NCI-H128 (cell line): Measurements from ENCODE around the gene CDT1.
"Not testable (repeated sequence)": the region's sequence is repeated elsewhere in the genome, so short reads cannot be mapped to it uniquely, and the experiment has no call there.

Source experiments
- DNase-seq: peaks from one replicate; lab custom pipeline; 2025; ENCODE audit not compliant: unreplicated experiment; lab: John Stamatoyannopoulos, UW

CDT1 gene

GRCh38 chr16:88782454-88783390 is 20.9 kb upstream of the CDT1 start:
- DNase-seq: no peak

DNA sequence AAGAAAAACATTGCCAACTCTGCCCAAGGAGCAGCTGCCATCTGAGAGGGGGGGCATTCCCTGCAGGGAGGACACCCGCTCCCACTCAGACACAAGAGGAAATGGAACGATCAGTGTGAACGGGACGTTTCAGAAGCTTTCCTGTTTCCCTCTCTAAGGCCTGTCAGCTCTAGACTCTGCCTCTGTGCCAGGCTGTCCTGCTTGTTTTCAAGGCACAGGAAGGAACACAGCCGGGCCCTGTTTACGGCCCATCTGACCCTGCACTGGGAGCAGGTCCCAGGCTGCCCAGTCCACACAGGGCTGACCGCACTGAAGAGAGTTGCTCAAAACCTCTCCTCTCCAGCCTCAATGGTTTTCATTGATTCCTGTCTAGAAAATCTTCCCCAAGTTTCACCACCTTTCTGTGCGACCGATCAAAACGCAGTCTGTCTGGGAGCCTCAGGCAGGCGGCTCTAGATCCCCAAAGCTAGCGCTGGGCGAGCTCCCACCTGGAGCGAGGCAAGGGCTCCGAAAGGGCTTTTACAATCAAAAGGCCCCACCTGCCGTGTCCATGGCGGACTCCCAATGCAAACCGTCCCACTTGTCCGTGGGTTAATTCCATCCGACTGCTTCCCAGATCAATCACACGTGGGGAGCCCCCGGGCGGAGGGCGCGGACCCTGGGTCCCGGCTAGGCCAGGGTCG is 20.1 kb upstream of the CDT1 start:
- DNase-seq: no peak

DNA sequence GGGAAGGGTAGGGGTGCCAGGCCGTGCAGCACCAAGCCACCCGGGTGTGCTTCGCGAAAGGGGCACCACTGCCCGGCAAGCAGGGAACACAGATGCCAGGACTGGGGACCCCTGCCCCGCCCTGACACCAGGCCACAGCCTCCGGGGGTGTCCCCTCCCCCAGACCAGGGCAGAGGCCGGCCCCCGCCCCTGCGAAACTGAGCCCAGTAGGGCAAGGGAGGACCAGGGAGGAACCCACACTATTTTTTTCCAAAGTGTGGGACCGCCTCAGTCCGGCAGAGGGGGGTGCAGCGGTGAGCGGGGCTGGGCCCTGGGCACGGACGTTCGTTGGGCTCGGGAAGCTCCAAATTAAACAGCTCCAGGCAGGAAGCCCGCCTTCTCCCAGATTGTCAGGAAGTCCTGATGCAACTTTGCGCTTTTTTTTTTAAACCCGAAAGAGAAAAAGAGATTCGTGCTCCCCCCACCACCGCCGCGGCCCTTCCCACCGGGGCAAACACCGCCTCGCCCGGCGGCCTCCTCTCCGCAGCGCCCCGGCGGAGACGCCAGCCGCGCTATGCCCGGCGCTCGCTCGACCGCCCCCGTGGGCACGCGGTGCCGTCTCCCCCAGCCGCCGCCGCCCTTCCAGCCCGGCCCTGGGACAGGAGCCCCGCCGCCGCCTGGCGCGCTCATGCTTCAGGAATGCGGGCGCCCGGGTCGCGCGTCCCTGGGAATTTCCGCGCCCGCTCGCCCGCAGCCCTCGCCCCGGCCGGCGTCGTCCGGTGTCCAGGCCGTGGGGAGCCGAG is 19.3 kb upstream of the CDT1 start:
- no peak for DNase-seq

- no peak for DNase-seq
Measured at GRCh38 chr16:88784856-88785105, 18.8 kb upstream of the CDT1 start.

DNA sequence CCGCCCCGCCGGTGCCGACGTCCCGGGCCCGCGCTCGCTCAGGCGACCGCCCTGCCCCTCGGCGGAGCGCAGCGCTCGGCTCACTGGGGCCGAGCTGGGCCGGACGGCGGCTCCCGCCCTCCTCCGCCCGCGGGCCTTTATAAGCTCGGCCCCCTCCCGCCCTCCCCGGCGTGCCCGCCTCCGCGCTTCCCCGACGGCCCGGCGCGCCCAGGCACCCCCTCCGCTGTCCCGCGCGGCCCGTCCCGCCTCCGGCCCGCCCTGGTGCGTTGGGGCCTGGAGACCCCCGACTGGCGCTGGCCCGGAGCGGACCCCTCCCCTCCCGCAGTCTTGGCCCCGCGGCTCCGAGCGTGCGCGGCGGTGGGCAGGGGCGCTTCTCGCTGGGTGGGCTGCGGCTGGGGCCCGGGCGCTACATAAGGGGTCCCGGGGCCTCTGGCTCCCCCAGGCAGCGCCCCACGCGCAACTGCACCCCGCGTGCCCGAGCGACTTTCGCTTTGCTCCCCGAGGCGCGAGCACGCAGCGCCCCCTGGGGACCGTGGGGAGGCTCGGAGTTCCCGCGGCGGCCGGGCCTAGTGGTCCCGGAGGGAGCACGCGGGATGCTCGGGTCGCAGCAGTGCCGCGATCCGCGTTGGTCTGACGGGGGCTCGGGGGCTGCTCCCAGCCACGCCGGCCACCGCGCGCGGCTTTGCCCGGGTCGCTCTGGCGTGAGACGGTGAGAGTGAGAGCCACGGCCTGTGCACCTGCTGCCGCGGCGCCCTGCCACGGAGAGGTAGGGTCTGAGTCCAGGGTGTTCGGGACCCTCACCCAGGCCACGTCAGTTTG is 18.3 kb upstream of the CDT1 start, which contains the start of gene PIEZO1:
PIEZO1 (minus strand) TSS at position 115 of the 819 bp plus-strand sequence. CDS start 256 bp downstream, outside the sequence.
- DNase-seq: no peak

GRCh38 chr16:88787579-88788314 is 15.8 kb upstream of the CDT1 start:
- DNase-seq: no peak

GRCh38 chr16:88788749-88789148 is 14.8 kb upstream of the CDT1 start:
- DNase-seq: not testable (repeated sequence)

GRCh38 chr16:88789594-88789993 is 14.0 kb upstream of the CDT1 start:
- no peak for DNase-seq

DNA sequence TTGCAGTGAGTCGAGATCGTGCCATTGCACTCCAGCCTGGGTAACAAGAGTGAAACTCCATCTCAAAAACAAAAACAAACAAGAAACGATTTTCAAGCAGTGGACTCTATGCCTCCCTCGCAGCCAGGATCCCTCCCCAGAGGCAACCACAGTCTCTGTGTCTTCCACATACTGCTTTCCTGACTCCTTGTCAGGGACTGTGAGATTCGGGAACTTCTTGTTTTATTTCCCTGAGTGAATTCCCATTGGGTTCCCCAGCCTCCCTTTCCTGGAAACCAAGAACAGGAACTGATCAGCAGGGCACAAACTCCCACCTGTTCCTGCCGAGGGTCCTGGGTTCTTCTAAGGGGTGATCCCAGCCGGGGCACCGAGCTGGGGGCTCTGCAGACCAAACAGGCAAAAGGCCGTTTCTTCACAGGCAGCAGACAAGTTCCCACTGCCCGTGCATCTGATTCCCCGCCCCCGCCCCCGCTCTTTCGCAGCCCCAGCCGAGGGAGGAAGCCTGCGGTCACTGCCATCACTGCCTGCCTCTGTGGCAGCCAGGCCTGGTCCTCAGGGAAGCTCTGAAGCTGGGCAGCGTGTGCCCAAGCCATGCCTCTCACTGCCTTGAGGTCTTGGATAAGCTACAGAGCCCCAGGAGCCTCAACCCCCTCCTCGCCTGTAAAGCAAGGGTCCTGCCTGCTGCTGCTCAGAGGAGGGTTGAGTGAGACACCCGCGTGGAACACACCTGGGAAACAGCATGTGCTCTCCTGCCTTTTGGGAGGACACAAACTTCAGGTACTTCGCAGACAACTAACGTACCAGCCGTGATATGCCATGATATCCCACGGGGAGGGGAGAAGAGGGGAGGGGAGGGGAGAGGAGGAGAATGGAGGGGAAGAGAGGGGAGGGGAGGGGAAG is 13.0 kb upstream of the CDT1 start:
- no peak for DNase-seq

DNA sequence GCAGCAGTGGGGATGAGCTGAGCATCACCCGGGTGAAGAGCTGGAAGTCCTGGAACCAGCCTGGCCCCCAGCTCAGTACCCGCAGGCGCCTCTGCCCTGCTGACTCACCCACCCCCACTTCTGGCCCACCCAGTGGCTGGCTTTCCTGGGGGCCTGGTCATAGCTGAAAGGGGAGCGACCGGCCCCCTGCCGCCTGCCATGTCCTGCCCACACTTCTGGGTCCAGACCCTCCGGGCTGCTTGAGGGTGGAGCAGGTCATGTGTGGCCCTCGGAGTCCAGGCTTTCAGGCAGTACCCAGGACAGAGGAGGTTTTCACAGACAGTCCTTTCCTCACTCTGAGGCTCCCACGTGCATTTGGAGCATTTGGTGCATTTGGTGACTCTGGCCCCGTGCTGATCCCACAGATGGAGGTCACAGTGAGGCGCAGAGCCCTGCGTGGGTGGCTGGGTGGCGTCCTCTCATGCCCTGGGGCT is 11.5 kb upstream of the CDT1 start:
- no peak for DNase-seq

DNA sequence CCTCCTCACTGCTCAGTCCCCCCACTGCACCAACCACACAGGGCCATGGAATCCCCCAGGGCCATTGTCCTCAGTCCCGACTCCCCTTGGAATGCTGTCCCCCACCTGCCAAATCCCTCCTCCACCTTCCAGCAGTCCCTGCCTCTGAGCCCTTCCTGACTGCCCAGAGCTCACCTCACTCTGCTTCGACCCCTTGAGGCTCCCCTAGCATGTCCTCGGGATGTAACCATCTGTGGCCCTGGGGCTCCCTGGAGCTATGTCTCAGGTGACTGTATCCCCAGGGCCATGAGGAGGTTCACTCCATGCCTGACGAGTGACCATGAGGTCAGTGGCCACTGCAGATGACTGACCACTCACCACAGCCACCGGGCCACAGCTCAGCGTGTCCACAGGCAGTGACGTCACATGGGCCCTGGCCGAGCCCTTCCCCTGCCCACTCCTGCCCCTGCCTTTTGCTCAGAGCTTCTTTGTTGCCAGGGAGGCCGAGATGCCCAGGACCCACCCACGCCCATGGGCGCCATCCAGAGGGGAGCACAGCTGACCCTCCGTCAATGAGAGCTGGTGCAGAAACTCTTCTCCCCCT is 10.8 kb upstream of the CDT1 start:
- DNase-seq: no peak

DNA sequence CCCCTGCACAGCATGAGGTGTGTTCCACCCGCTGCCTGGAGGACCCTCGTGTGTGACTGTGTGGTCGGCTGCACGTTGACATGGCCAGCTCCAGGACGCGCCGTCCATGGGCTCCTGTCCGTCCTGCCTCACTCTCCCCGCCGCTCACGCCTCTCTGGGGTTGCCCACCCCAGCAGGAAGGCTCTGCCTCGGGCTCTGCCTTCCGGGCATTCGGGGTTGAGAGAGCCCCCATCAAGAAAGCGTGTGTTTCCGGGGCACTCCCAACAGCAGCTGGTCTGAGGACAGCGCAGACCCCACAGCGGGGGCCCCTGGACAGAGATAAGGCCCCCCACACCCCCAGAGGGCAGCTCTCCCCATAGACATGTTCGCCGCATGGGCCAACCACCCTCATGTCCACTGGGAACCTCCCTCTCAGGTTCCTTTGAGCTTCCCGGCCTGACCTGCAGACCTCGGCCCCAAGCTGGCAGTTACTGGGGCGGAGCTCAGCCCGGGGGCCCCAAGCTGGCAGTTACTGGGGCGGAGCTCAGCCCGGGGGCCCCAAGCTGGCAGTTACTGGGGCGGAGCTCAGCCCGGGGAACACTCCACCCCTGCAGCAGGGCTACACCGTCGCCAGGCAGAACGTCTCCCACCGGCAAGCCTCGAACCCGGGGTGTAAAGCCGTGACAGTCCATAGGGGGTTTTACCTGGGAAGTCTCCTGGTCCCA is 10.2 kb upstream of the CDT1 start:
- DNase-seq: no peak

DNA sequence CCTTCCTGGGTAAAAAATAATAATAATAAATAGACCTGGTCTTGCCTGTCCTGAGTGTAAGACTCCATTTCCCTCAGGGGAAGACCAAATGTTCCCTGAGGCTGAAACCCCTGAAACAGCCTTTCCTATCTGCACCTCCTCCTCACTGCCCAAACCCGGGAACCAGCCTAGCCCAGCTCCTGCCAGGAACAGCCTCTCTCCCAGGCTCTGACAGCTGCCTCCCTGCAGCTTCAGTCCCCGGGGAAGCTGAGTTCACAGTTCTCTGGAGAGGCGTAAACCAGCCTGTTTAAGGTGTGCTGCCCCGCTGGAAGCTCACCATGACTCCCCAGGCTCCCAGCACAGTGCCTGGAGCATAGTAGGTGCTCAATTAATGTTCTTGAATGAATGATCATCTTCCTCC is 7.3 kb upstream of the CDT1 start:
- DNase-seq: no peak

DNA sequence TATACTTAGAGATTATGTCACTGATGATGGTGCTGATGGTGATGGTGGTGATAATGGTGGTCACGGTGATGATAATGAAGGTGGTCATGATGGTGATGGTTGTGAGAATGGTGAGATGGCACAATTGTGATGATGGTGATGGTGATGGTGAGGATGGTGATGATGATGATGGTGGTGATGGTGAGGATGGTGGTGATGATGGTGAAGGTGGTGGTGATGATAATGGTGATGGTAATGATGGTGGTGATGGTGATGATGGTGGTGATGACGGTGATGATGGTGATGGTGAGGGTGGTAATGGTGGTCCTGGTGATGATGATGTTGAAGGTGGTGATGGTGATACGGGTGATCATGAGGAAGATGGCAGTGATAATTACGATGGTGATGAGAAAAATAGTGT is 5.5 kb upstream of the CDT1 start:
- DNase-seq: no peak

DNA sequence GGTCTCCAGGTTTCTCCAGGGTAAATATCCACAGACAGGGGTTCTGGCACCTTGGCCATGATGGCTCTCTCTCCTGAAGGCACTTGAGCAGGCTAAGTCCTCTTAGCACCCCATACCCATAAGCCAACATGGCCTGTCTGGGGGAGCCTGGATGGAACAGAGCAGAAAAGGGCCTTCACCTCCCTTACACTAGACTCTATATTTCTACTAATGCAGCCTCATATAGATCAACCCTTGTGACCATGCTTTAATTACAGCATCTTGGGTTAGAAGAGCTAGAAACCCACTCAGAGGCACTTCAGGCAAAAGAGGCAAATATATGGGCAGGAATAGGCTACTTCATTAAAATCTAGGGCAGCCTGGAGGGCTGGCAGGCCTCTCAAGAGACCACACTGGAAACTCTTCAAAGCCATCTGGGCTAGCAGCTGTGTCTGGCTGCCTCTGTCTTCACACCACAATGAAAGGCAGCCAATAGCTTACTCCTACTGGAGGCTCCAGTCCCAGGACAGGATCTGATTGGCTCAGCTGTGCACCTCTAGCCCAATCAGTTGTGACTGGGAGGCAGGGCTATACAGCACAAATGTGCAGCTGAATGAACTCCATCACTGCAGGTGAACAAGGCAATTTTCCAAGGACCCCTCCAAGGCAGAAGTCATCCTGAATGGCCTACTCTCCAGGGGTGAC is 4.7 kb upstream of the CDT1 start:
- no peak for DNase-seq

DNA sequence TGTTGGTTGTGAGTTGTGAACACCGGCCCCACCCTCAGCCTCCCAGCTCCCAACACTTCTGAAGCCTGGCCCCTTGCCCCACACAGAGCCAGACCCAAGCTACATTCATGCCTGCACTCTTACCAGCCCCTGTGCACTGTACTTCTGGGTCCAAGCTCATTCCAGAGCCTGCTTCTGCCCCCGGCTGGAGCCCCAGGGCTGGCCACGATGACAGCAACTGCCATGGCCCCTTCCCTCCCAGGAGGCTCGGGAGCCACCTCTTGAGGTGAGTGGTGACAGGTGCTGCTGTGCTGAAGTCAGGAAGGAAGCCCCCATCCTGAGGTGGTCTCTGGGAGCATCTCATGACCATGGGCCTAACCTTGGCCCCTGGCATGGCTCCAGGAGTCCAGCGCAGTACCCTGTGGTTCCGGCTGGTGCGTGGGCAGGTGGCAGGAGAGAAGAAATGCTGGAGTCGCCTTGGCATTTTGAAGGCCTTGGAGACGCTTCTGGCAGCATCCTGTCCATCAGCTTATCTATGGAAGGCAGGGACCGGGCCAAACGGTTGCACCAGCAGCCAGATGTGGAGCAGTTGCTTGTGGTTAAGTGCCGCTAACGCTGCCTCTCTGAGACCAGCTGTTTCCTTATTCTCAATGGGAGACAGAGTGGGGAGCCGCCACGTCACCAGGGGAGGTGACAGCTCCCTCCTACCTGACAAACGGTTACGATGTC is 3.9 kb upstream of the CDT1 start:
- DNase-seq: no peak

- DNase-seq: no peak
Measured at GRCh38 chr16:88800277-88800592, 3.4 kb upstream of the CDT1 start.
